GM11168 (cell line): ENCODE results near the gene ECT2.
"Not testable (repeated sequence)": the region's sequence is repeated elsewhere in the genome, so short reads cannot be mapped to it uniquely, and the experiment has no call there.

Experiments
- in situ Hi-C: fragments of 300-500 bp; cut with MboI; formaldehyde crosslinking; loops from one replicate; pipeline ENCODE4 v1.12.0; 2022; ENCODE audit warnings: low sequenced_read_pairs; ENCODE audit not compliant: unreplicated experiment

ECT2 gene, protein sequence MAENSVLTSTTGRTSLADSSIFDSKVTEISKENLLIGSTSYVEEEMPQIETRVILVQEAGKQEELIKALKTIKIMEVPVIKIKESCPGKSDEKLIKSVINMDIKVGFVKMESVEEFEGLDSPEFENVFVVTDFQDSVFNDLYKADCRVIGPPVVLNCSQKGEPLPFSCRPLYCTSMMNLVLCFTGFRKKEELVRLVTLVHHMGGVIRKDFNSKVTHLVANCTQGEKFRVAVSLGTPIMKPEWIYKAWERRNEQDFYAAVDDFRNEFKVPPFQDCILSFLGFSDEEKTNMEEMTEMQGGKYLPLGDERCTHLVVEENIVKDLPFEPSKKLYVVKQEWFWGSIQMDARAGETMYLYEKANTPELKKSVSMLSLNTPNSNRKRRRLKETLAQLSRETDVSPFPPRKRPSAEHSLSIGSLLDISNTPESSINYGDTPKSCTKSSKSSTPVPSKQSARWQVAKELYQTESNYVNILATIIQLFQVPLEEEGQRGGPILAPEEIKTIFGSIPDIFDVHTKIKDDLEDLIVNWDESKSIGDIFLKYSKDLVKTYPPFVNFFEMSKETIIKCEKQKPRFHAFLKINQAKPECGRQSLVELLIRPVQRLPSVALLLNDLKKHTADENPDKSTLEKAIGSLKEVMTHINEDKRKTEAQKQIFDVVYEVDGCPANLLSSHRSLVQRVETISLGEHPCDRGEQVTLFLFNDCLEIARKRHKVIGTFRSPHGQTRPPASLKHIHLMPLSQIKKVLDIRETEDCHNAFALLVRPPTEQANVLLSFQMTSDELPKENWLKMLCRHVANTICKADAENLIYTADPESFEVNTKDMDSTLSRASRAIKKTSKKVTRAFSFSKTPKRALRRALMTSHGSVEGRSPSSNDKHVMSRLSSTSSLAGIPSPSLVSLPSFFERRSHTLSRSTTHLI

DNA sequence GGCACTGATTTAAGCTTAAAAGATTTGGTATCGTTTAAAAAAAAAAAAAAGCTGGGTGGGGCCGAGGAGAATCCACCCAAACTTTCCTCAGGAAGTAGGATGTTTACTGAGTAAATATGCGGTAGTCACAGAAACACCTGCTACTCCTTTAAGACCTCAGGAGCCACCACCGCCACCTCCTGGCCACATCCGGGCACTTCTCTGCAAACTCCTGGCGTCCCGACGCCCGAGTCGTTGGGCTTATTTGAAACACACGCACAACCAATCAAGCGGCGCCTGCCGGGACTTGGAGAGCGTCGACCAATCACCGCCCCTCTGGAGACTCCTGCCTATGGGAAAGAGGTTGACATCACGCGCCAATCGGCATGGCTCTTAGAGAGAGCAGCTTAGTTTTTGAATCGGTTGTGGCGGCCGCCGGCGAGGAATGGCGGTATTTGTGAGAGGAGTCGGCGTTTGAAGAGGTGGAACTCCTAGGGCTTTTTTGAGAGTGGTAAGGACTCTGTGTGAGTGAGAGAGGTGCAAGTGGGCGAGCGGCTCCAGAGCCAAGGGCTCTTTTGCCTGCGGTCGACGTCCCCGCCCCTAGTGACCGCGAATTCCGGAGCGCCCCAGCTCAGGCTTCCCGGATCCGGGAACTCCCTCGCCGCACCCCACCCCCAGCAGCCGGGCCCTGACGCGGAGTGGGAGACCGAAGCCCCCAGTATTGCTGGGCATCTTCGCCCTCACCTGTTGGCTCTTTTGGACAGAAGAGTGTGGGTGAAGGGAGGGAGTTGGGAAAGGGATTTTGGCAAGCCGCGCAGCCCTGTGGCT lies at the start of gene ECT2:
Gene ECT2 (plus strand): TSS at position 359 of the 807 bp plus-strand sequence. CDS start 3,805 bp downstream, outside the sequence.
- in situ Hi-C loops = no loop called here

DNA sequence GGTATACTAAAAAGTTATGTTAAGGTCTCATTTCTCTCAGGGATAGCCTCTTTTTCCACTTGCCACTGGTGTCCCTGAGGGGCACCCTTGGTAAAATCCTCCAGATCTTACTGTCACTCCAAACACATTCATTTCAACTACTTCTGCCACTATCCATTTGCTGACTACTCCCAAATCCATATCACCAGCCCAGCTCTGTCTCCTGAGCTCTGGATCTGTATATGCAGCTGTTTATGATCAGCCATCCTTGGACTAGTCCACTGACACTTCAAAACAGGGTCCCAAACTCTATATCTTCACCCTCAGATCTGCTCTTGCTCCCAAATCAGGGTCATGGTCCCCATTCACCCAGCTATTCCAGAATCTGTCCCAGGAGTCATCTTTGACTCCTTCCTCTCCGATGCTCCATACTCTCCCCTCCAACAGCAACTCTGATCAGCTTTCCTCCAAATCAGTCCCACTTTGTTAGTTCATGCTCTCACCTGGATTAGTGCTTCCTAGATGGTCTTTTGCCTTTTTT lies 49.5 kb upstream of the ECT2 start:
- in situ Hi-C loops = no loop called here

DNA sequence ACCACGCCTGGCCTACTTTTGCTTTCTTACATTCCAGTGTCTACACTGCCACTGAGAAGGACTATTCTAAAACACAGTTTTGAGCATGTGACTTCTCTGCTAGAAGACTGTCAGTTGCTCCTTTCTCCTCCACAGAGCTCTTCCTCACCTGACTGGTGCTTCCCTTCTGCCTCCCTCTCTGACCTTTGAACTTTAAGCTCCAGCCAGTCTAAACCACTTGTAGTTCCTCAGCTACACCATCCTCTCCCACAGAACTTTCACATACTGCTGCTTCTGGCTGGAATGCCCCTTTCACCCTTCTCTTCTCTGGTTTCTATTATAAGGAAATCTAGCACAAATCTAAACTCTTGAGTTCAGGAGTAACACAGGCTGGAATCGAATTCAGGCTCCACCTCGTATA lies 48.8 kb upstream of the ECT2 start:
- in situ Hi-C loops = no loop called here

DNA sequence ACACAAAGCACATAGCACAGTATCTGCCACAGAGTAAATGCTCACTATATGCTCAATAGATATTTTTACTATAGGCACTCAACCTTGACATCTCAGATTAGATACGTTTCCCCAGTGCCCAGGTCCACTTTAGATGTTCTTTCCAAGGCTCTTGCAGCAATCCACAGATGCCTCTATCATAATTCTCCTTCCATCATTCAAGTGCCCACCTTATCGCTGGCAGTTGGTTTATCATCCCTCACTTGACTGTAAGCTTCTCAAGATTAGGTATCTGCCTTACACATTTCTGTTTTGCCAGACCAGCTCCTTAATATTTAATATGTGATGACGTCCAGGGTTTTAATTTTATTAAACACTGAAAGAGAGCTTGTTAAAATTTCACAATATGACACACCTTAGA lies 48.3 kb upstream of the ECT2 start:
- in situ Hi-C loops = no loop called here

DNA sequence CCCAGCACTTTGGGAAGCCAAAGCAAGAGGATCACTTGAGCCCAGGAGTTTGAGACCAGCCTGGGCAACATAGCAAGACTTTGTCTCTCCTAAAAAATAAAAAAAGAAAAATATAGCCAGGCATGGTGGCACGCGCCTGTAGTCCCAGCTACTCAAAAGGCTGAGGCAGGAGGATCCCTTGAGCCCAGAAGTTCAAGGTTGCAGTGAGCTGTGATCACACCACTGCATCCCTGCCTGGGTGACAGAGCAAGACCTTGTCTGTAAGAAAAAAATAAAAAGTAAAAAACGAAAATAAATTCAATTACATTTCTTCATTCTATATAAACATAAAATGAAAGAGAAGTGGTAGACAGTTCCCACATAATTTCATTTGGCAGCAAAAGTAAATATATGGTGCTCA lies 47.8 kb upstream of the ECT2 start:
- in situ Hi-C loops = not testable (repeated sequence)

DNA sequence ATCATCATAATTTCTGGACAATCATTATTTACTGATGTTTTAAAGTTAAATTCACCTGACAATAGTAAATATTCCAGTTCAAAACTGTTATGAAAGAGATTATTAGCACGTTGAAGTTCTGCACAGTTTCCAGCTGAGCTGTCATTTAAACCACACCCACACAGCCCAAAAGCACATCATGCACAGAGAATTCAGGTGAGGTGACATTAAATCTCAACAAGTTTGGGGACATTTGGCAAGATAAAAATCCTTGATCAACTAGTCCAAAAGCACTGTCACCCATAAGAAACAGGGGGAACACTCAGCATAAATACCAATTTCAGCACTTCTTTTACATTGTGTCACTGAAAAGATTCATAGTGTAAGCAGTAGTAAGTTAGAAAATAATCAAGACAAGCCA lies 46.5 kb upstream of the ECT2 start:
- in situ Hi-C loops = no loop called here

DNA sequence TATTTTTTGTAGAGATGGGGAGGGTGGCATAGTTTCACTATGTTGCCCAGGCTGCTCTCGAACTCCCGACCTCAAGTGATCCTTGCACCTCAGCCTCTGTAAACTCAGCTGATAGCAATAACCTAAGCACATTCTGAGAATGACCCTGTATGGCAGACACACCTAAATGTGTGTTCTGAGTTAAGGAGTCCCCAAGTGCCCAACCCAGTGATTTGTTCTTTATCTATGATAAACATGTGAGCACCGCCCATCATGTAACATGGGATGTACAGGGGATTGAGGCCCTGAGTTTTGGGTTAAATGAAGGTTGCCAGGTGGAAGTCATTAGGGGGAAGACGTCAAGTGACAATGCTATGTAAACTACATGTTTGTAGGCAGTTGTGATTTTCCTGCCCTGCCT lies 45.4 kb upstream of the ECT2 start:
- in situ Hi-C loops = no loop called here

DNA sequence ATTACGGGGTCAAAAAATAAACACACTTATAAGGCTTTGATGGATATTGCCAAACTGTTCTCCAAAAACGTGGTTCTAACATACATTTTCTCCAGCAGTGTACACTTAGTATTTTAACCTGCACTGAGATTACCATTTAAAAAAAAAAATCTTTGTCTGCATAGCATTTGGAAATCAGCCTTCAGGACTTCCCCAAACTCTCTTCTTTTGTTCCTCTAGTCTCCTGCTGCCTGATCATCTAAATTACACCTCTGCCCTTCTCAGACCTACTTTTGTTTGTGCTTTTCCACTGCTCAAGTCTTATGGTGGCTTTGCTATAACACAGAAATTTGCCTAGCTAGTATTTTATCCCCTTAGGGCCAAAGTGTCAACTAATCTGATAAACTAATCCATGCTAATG lies 43.5 kb upstream of the ECT2 start:
- in situ Hi-C loops = no loop called here

DNA sequence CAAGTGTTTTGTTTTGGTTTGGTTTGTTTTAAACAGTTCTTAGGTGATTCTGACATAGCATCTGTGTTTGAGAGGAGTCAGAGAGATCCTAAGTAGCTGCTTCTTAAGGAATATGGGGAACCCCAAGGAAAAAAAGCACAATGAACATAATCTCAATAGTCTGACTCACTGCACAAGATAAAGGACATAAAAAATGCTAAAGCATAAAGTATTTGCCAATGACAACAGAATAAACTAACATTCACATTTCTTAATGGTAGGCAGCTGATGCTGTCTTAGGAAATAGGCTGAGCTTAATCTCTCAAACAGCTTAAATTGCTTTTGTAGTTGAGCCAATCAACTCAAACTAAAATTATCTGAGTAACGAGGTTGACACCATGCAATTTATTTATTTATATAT lies 42.6 kb upstream of the ECT2 start:
- in situ Hi-C loops = no loop called here

DNA sequence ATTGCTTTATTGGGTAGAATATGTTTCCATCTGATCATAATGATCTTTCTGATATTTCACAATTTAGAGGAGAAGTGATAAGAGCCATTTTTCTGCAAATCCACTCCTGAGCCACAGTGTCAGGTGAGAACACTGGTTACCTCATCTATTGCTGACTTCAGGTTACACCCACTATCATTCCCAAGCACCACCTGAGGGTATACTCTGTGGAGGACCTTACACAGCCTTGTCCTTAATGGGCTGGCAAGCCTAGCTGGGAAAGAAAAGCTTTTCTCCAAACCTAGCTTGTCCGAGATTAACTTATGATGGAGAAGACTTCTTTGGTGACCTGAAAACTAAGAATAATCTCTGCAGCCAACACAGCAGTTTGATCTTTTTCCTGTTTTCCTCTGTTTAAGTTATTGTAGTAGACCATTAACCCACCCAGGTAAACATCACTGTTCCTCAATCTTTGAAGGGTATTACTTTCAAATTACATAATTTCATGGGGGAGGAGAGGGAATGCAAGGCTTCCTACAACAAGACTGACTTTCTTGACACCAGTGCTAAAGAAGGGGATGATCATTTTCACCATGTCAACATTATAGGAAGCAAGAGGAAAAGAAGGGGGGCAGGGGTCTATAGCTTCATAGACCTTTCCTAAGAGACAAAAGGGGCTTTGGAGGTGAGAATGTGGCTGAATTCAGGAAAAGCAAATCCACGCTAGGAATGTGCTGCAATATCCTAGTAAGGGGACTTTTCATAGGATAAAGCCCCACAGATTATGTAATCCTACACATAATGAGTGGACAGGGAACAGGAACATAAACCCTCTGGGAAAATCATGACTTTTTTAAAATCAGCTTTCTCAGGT lies 41.4 kb upstream of the ECT2 start:
- in situ Hi-C loops = no loop called here

DNA sequence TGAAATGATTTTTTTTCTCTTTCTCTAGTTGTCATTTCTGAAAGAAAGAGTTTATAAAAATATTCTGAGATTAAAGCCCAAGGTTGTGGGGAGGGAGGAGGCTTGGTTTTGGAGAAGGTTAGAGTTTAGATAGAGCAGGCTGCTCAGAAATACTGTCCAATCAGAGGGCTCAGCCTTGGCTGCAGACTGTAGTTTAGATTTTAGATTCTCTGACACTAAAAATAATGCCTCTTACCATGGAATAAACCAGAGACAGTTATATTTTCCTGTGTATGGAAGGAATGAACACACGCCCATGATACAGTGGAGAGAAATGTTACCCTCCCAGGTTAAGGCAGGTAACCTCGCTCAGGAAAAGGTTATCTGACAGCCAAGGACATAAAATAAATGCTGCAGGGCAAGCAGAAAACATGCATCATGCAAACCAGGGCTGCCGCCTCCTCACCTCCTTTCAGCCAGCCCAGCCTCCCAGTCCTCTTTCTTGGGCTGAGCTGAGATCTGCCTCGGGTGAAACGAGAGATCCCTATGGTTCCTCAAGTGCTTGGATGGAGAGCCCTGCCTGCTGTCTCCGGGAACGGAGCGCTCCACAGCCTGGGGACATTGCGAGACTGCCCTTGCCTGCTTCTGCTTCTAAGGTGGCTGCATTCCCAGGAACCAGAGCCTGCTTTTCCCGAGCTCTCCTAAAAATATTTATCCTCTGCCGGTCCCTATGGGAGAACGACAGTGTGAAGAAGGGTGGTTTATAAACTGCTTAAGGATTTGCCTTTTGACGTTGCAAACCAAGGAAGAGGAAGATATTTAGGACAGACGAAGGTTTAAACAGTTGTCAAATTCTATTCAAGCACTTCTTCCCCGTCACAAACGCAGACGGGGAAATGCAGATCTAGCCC lies 40.5 kb upstream of the ECT2 start:
- in situ Hi-C loops = no loop called here

DNA sequence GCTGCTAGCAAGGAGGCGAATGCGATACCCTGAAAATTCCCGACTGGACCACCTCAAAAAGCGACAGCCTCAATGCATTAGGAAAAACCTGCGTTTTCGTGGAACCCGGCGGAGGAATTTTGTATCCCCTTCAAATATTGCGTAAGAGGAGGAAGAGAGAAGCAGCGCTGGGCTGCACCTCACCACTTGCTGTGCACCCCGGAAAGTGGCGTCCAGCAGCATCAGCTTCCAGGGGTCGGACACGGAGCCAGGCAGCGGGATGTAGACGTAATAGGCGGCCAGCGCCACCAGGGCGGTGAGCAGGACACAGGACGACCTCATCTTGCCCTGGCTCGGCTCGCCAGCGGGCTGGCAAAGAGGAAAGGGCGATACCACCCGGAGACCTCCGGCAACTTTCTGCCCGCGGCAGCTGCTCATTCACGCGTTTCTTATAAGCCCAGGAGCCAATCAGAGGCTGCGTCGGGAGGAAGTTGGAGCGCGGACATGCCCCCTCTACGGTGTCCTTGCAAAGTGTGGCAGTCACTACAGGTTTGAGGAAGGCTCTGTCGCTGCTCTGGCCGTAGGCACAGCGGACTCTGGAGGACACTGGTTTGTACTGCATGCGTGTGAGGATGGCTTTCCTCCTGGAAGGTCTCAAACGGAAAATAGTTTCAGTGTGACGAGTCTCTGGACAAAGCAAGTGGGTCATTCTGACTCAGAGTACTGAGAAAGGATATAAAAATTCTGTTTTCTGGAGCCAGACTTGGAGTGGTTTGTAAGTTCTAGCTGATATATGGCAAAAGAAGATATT lies 39.7 kb upstream of the ECT2 start, which contains the start of gene NCEH1:
Gene NCEH1 (minus strand): TSS at position 404 of the 790 bp plus-strand sequence. CDS start 83 bp downstream, at position 321.
- in situ Hi-C loops = no loop called here

DNA sequence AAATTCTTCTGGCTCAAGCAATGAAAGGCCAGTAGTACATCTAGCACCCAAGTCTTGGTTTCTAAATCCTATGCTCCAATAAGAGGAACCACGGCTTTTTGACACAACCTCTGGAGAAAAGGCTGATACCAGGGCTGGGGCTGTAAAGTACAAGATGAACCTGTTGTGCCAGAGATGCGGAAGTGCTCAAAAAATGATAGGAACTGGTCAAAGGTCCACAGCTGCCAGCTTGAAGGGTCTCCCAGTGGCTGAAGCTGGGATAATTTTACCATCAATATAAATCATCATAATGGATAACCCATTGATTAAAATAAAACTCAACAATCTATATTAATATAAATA lies 39.1 kb upstream of the ECT2 start:
- in situ Hi-C loops = no loop called here

DNA sequence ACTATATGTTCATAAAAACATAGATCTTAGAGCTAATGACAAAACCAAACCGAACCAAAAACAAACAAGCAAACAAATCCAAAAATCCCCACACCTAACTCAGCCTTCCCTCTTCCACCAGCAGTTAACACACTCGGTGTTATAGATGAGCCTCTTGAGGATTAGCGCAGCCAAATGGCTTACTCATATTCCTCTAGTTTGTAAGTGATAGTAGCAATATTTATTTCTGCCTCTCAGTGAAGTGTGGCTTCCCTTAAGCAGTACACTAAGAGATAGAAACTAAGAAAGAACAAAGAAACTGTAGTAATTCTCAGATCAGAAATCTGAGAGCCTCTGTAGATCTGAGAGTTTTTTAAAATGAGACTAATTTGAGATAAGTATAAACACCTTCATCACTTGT lies 37.2 kb upstream of the ECT2 start:
- in situ Hi-C loops = no loop called here

DNA sequence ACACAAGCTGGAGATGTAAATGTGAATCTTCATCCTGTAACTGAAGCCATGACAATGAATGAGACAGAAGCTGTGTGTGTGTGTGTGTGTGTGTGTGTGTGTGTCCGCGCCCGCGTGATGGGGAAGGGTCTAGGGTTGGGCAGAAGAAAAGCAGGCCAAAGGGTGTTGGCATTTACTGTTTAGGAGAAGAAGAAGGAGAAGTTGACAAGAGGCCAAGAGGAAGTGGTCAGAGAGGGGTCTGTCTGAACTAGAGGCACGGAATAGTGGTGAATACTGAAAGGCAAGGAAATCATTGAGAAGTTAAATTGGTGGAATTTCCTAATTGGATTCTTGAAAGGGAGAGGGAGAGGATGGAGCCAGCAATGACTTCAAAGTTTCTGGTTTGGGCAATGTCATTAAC lies 34.0 kb upstream of the ECT2 start:
- in situ Hi-C loops = no loop called here

DNA sequence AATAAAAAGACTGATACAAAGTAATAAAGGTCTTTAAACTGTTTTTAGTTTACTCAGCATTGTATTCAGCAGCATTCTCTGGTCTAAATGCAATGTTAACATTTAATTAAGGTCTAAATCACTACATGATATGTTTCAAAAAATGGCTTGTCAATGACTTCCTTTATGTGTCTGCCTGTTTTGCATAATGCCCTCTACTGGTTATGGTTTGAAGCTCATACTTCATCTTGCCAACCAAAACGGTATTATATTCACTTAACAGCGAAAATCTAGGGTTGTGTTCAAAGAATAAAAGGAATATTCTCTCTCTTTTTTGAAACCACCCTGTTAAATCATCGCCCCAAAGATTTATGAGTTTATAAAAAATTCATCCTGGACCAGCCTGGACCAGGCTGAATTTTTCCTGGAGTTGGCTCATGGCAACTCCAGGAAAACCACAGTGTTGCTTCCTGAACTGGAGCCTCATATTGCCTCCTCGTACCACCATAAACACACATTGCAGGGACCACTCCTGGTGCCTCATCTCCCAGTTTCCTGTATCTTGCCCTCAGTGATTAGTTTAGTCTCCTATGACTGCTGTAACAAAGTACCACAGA lies 32.9 kb upstream of the ECT2 start:
- in situ Hi-C loops = no loop called here

DNA sequence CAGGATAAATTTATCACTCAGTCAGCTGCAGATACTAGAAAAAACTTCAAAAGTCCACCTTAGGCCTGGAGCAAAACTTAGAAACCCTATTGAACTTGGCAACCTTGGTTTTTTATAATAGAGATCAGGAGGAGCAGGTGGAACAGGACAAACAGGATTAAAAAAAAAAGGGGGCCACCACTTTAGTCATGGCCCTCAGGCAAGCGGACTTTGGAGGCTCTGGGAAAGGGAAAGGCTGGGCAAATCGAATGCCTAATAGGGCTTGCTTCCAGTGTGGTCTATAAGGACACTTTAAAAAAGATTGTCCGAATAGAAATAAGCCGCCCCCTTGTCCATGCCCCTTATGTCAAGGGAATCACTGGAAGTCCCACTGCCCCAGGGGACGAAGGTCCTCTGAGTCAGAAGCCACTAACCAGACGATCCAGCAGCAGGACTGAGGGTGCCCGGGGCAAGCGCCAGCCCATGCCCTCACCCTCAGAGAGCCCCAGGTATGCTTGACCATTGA lies 27.9 kb upstream of the ECT2 start:
- in situ Hi-C loops = not testable (repeated sequence)
